Upper lobe of left lung (tissue), 4 donors: ENCODE data around the gene PLXNB2.
"Not testable (repeated sequence)": the region's sequence is repeated elsewhere in the genome, so short reads cannot be mapped to it uniquely, and the experiment has no call there.

Source experiments
- POLR2A ChIP-seq, 4 donors: fragments of 450-650 bp; IDR thresholded peaks; one replicate each; pipeline ENCODE4 v1.5.1; 2016 to 2017; ENCODE audit warnings: antibody characterized with exemption in 4 of 4, mild to moderate bottlenecking in 2 of 4
- TF ChIP-seq, protein P1 (sequence below), 6 experiments: fragments of 450-650 bp in 4 of 6; fragments of 200-600 bp in 2 of 6; sonication (generic) in 2 of 6; IDR thresholded peaks; one replicate each; pipeline ENCODE4 v1.5.1; 2016 to 2019; ENCODE audit warnings: antibody characterized with exemption in 6 of 6

DNA sequence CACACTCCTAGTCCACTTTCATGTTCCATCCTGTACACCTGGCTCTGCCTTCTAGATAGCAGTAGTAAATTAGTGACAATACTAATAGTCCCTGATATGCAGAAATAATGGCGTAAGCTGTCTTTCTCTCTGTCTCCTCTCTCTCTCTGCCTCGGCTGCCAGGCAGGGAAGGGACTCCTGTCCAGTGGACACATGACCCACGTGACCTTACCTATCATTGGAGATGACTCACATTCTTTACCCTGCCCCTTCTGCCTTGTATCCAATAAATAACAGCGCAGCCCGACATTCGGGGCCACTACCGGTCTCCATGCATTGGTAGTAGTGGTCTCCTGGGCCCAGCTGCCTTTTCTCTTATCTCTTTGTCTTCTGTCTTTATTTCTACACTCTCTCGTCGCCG is 33.7 kb downstream of the PLXNB2 start:
- not testable (repeated sequence) for TF ChIP-seq POLR2A (IDR thresholded peaks at IDR 0.05)
- TF ChIP-seq, protein P1, sequence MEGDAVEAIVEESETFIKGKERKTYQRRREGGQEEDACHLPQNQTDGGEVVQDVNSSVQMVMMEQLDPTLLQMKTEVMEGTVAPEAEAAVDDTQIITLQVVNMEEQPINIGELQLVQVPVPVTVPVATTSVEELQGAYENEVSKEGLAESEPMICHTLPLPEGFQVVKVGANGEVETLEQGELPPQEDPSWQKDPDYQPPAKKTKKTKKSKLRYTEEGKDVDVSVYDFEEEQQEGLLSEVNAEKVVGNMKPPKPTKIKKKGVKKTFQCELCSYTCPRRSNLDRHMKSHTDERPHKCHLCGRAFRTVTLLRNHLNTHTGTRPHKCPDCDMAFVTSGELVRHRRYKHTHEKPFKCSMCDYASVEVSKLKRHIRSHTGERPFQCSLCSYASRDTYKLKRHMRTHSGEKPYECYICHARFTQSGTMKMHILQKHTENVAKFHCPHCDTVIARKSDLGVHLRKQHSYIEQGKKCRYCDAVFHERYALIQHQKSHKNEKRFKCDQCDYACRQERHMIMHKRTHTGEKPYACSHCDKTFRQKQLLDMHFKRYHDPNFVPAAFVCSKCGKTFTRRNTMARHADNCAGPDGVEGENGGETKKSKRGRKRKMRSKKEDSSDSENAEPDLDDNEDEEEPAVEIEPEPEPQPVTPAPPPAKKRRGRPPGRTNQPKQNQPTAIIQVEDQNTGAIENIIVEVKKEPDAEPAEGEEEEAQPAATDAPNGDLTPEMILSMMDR (IDR thresholded peaks at IDR 0.05), result not testable (repeated sequence)
